ENCODE results near the gene HIGD1B. TPM values are rescaled to one million over a fixed set of nuclear protein-coding genes. Genes with fewer than 3 reads are reported as not detected.

Gene HIGD1B

DNA sequence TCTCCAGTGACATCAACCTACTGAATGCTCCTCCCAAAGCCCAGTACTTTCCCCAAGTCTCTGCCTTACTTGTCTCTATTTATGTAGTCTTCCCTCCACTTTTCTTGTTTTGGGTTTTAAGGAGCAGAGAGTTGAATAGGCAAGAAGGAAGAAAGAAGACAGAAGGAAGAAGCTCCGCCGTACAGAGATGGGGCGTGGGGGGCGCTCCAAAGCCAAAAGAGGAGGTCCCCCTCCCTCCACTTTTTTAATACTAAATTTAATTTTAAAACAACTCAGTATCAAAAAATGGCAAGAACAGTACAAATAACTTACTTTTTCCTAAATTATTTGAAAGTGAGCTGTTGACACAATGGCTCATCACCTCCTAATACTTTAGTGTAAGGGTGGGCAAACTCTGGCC is 47.0 kb downstream of the HIGD1B start:
- Histone ChIP-seq H3K4ac (ENCODE audit: low read length) (no peak overlapping the region), H3K27me3 (ENCODE audit: control insufficient read depth in 3 of 3, insufficient read depth in 3 of 3, low read depth in 1 of 3, low read length in 3 of 3) (no peaks in the 10 kb centered on the region), H3K4me1 (ENCODE audit: control insufficient read depth in 2 of 2, insufficient read depth in 1 of 2, low read depth in 1 of 2, low read length in 2 of 2) (no peaks in the 10 kb centered on the region), H2AFZ (ENCODE audit: low read length) (no peak overlapping the region), H2BK15ac (ENCODE audit: low read length) (no peak overlapping the region), H3K4me3 (ENCODE audit: low read length in 2 of 2) (no peak overlapping the region), H3K79me1 (ENCODE audit: low read depth, low read length) (peaks cover 5% of the 10 kb centered on the region), H3K4me2 (ENCODE audit: insufficient read depth, low read length, poor library complexity, severe bottlenecking) (no peak overlapping the region), H2AK5ac (ENCODE audit: low read depth, low read length) (no peak overlapping the region), H3K23ac (ENCODE audit: low read depth, low read length, poor library complexity) (no peak overlapping the region), H3K18ac (ENCODE audit: low read length) (no peak overlapping the region), H3K9me3 (replicated peaks in 1 of 2; ENCODE audit: control insufficient read depth in 2 of 2, insufficient read depth in 1 of 2, low read depth in 1 of 2, low read length in 2 of 2) (no peaks in the 10 kb centered on the region), H4K91ac (ENCODE audit: low read depth, low read length, poor library complexity) (no peak overlapping the region), H4K8ac (ENCODE audit: low read depth, low read length) (no peak overlapping the region), H2BK12ac (ENCODE audit: low read length) (no peak overlapping the region), H3K27ac (replicated peaks; ENCODE audit: low read length) (no peak overlapping the region), H3K14ac (ENCODE audit: low read length) (no peak overlapping the region), H2BK5ac (ENCODE audit: low read length) (no peak overlapping the region), H3K9ac (ENCODE audit: low read depth, low read length, poor library complexity) (no peak overlapping the region), H2BK120ac (ENCODE audit: low read depth, low read length) (no peak overlapping the region), H3K36me3 (replicated peaks in 1 of 2; ENCODE audit: control insufficient read depth in 2 of 2, insufficient read depth in 2 of 2, low read length in 2 of 2) (peaks cover 8 to 62% of the 10 kb centered on the region in 2 donors)
- WGBS, 2 donors (ENCODE audit: extremely low coverage in 2 of 2, insufficient read length in 2 of 2, insufficient replicate concordance in 1 of 2) = no CpG with 5 or more reads among the region's 4 CpGs
- no peak for DNase-seq (ENCODE audit: low spot score)

DNA sequence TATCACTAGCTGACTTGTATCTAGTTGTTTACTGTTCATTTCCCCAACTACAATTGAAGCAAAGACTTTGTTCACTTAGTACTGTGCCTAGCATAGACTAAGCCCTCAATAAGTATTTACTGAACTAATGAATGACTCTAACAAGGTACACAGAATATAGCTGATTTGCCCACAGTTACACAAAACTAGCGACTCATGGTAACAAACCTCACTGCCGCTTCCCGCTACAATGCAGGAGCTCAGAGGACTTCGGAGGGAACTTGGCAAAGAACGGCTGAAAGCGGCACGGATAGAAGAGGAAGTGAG is 51.0 kb downstream of the HIGD1B start:
- H2AFZ ChIP-seq (ENCODE audit: low read length) = peak overlapping the region; percentile 98
- H2BK5ac ChIP-seq (ENCODE audit: low read length) = peak overlapping the region; percentile 98
- H4K91ac ChIP-seq (ENCODE audit: low read depth, low read length, poor library complexity) = no peak overlapping the region
- DNase-seq (ENCODE audit: low spot score) = no peak
- H2BK12ac ChIP-seq (ENCODE audit: low read length) = no peak overlapping the region
- H3K23ac ChIP-seq (ENCODE audit: low read depth, low read length, poor library complexity) = no peak overlapping the region
- H3K9me3 ChIP-seq (replicated peaks in 1 of 2; ENCODE audit: control insufficient read depth in 2 of 2, insufficient read depth in 1 of 2, low read depth in 1 of 2, low read length in 2 of 2) = no peaks in the 10 kb centered on the region
- H3K79me1 ChIP-seq (ENCODE audit: low read depth, low read length) = peaks cover 5% of the 10 kb centered on the region
- H4K8ac ChIP-seq (ENCODE audit: low read depth, low read length) = no peak overlapping the region
- H2BK120ac ChIP-seq (ENCODE audit: low read depth, low read length) = no peak overlapping the region
- H3K36me3 ChIP-seq (replicated peaks in 1 of 2; ENCODE audit: control insufficient read depth in 2 of 2, insufficient read depth in 2 of 2, low read length in 2 of 2) = peaks cover 5 to 29% of the 10 kb centered on the region in 2 donors
- peak overlapping the region; percentile 98 for H3K18ac ChIP-seq (ENCODE audit: low read length)
- whole genome bisulfite sequencing, 2 donors (ENCODE audit: extremely low coverage in 2 of 2, insufficient read length in 2 of 2, insufficient replicate concordance in 1 of 2) = no CpG with 5 or more reads among the region's 7 CpGs
- peak overlapping the region; percentile 79 for H3K9ac ChIP-seq (ENCODE audit: low read depth, low read length, poor library complexity)
- H2BK15ac ChIP-seq (ENCODE audit: low read length) = no peak overlapping the region
- no peaks in the 10 kb centered on the region for H3K27me3 ChIP-seq (ENCODE audit: control insufficient read depth in 3 of 3, insufficient read depth in 3 of 3, low read depth in 1 of 3, low read length in 3 of 3)
- H3K4me3 ChIP-seq (ENCODE audit: low read length in 2 of 2) = peak overlapping the region; percentile 90 to 95
- no peak overlapping the region for H3K4ac ChIP-seq (ENCODE audit: low read length)
- H3K4me1 ChIP-seq (ENCODE audit: control insufficient read depth in 2 of 2, insufficient read depth in 1 of 2, low read depth in 1 of 2, low read length in 2 of 2) = peaks cover 0 to 3% of the 10 kb centered on the region in 2 donors
- peak overlapping the region; percentile 75 for H3K4me2 ChIP-seq (ENCODE audit: insufficient read depth, low read length, poor library complexity, severe bottlenecking)
- H3K27ac ChIP-seq (replicated peaks; ENCODE audit: low read length) = no peak overlapping the region
- no peak overlapping the region for H3K14ac ChIP-seq (ENCODE audit: low read length)
- H2AK5ac ChIP-seq (ENCODE audit: low read depth, low read length) = no peak overlapping the region

DNA sequence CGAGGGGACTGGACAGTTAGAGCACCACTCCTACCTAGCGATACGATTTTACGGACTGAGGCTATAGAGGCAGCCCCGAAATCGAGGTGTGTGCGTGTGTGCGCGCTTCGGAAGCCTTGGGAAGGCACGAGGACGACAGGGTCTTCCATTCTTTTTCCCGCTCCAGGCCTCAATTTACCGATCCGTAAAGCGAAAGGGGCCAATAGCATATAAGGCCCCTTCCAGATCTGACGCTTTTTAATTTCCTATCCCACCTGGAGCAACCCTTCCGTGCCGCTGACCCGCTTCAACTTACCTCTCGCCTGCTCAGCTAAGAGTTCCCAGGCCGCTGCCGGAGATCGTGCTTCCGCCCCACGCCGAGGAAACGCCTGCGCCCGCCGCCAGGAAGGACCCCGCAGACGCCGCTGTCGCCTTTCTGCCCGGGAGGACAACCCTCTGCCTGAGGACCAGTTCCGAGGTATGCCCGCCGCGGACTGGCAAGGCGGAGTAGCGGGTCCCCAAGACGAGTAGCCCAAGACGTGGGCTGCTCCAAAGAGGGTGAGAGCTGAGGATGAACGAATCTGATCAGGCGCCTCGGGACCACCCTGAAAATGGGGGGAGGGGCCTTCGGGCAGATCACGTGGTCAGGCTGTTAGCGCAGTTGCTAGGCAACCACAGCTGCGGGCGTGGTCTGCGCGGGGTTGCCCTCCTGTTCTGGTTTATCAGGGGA is 51.5 kb downstream of the HIGD1B start, which contains the start of gene EFTUD2:
Gene EFTUD2, minus strand, starts transcription at position 372 of the 709 bp plus-strand sequence. CDS start 4,924 bp downstream, outside the sequence.
- peak; percentile 92 for DNase-seq (ENCODE audit: low spot score)
- H3K4ac ChIP-seq (ENCODE audit: low read length) = no peak within 1 kb of the TSS
- peak within 1 kb of the TSS; percentile 98 for H2AFZ ChIP-seq (ENCODE audit: low read length)
- H3K4me1 ChIP-seq (ENCODE audit: control insufficient read depth in 2 of 2, insufficient read depth in 1 of 2, low read depth in 1 of 2, low read length in 2 of 2) = peaks cover 0 to 3% of the 10 kb centered on the region in 2 donors
- no peak within 1 kb of the TSS for H2BK120ac ChIP-seq (ENCODE audit: low read depth, low read length)
- peak within 1 kb of the TSS; percentile 98 for H3K18ac ChIP-seq (ENCODE audit: low read length)
- no peak within 1 kb of the TSS for H2BK12ac ChIP-seq (ENCODE audit: low read length)
- no peak within 1 kb of the TSS for H4K8ac ChIP-seq (ENCODE audit: low read depth, low read length)
- peaks cover 5% of the 10 kb centered on the region for H3K79me1 ChIP-seq (ENCODE audit: low read depth, low read length)
- H2BK5ac ChIP-seq (ENCODE audit: low read length) = peak within 1 kb of the TSS; percentile 98
- peak within 1 kb of the TSS; percentile 68 for H3K23ac ChIP-seq (ENCODE audit: low read depth, low read length, poor library complexity)
- H3K36me3 ChIP-seq (replicated peaks in 1 of 2; ENCODE audit: control insufficient read depth in 2 of 2, insufficient read depth in 2 of 2, low read length in 2 of 2) = peaks cover 5 to 24% of the 10 kb centered on the region in 2 donors
- H3K14ac ChIP-seq (ENCODE audit: low read length) = no peak within 1 kb of the TSS
- H3K27me3 ChIP-seq (ENCODE audit: control insufficient read depth in 3 of 3, insufficient read depth in 3 of 3, low read depth in 1 of 3, low read length in 3 of 3) = no peaks in the 10 kb centered on the region
- H3K9me3 ChIP-seq (replicated peaks in 1 of 2; ENCODE audit: control insufficient read depth in 2 of 2, insufficient read depth in 1 of 2, low read depth in 1 of 2, low read length in 2 of 2) = no peaks in the 10 kb centered on the region
- peak within 1 kb of the TSS; percentile 83 for H3K9ac ChIP-seq (ENCODE audit: low read depth, low read length, poor library complexity)
- peak within 1 kb of the TSS; percentile 75 for H3K4me2 ChIP-seq (ENCODE audit: insufficient read depth, low read length, poor library complexity, severe bottlenecking)
- peak within 1 kb of the TSS; percentile 76 for H3K27ac ChIP-seq (replicated peaks; ENCODE audit: low read length)
- no peak within 1 kb of the TSS for H2BK15ac ChIP-seq (ENCODE audit: low read length)
- H3K4me3 ChIP-seq (ENCODE audit: low read length in 2 of 2) = peak within 1 kb of the TSS; percentile 90 to 95
- no CpG with 5 or more reads among the region's 54 CpGs for WGBS, 2 donors (ENCODE audit: extremely low coverage in 2 of 2, insufficient read length in 2 of 2, insufficient replicate concordance in 1 of 2)
- H4K91ac ChIP-seq (ENCODE audit: low read depth, low read length, poor library complexity) = no peak within 1 kb of the TSS
- no peak within 1 kb of the TSS for H2AK5ac ChIP-seq (ENCODE audit: low read depth, low read length)

Small RNA genes within 50 kb of the gene (small RNA-seq; reads per million reads assigned to genes)
- gene RN7SL405P (ENCODE audit: insufficient read depth) = not detected
